GM19455 (cell line): ENCODE results near the gene MICB.
"Not testable (repeated sequence)": the region's sequence is repeated elsewhere in the genome, so short reads cannot be mapped to it uniquely, and the experiment has no call there.

ENCODE experiments used
- ATAC-seq: cut with Tn5 transposase; IDR thresholded peaks from one replicate; pipeline ENCODE4 v1.9.1; 2021; ENCODE audit not compliant: unreplicated experiment

The MICB gene

DNA sequence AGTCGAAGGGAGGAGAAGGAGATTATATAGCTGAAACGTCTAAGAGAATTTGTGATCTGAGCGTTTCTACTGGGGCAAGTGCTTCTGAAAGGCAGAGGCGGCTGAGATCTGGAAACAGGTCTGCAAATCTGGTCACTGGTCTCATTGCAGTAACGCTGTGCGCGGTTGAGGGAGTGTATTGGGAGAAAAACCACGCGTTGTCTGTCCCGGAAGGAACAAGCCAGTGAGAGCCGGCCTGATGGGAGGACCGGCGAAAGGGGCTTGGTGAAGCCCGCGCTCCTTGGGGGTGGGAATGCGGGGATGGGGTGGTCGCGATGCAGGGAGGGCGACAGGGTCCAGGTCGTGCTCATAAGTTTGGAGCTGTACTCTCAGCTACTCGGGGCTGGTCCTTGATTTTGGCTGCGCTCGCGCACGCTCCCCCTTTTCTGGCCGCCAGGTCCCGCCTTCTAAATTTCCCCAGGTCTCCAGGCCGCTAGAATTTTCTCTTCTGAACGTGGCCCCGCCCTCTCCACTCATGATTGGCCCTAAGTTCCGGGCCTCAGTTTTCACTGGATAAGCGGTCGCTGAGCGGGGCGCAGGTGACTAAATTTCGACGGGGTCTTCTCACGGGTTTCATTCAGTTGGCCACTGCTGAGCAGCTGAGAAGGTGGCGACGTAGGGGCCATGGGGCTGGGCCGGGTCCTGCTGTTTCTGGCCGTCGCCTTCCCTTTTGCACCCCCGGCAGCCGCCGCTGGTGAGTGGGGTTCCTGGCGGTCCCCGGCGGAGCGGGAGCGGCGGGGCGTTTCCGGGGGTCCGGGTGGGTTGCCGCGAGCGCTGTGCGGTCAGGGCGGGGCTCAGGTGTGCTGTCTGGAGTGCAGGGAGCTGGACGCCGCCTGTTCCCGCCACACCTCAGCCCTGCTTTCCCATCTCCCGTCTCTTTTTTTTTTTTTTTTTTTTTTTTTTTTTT is at the start of gene MICB:
MICB (plus strand) TSS at position 615 of the 946 bp plus-strand sequence; CDS start at position 664, 49 bp downstream.
- no peak for ATAC-seq

GRCh38 chr6:31450751-31451150 is 47.2 kb upstream of the MICB start:
- ATAC-seq = no peak

DNA sequence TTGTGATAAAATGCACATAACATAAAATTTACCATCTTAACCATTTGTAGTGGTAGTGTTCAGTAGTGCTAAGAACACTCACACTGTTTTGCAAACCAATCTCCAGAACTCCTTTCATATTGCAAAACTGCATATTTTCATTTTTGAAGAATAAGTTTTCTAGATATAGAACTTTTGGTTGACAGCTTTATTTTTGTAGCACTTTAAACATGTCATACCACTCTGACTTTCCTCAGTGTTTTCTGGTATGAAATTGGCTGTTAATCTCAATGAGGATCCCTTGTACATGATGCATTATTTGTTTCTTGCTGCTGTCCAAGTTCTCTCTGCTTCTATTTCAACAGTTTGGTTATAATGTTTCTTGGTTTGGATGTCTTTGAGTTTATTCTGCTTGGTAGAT is 45.1 kb upstream of the MICB start:
- no peak for ATAC-seq

- no peak for ATAC-seq
Observed at GRCh38 chr6:31453259-31453658, 44.7 kb upstream of the MICB start.

GRCh38 chr6:31459864-31460263 is 38.1 kb upstream of the MICB start:
- ATAC-seq = not testable (repeated sequence)

DNA sequence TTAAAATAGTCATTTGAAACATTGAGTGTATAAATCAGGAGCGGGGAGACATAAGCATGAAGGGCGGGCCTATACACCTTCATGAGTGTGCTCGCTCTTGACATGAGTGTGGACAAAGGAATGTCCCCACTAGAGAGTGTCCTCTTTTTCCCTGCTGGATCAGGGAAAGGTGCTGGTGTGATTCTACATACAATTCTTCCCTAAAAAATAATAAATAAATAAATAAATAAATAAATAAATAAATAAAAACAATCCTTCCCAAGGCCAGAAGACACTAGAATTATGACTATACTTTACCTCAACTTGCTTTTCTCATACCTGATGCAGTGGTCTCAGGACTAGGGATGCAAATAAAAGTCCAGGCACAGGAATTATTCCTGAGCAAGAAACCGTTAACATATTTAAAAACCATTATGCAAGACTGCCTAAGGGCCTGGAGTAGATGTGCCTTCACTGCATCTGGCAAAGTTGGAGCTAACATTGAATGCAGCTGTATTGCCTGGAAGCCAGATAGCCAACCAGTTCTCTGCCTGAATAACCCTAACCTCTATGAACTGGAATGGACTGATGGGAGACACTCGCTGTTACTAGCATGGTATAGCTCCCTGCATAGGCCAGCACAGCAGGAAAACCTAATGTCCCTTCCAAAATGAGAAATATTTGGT is 37.5 kb upstream of the MICB start:
- ATAC-seq = no peak

GRCh38 chr6:31462026-31462963 is 35.6 kb upstream of the MICB start:
- ATAC-seq = no peak

GRCh38 chr6:31462964-31463870 is 34.7 kb upstream of the MICB start:
- ATAC-seq = peak; percentile 93

DNA sequence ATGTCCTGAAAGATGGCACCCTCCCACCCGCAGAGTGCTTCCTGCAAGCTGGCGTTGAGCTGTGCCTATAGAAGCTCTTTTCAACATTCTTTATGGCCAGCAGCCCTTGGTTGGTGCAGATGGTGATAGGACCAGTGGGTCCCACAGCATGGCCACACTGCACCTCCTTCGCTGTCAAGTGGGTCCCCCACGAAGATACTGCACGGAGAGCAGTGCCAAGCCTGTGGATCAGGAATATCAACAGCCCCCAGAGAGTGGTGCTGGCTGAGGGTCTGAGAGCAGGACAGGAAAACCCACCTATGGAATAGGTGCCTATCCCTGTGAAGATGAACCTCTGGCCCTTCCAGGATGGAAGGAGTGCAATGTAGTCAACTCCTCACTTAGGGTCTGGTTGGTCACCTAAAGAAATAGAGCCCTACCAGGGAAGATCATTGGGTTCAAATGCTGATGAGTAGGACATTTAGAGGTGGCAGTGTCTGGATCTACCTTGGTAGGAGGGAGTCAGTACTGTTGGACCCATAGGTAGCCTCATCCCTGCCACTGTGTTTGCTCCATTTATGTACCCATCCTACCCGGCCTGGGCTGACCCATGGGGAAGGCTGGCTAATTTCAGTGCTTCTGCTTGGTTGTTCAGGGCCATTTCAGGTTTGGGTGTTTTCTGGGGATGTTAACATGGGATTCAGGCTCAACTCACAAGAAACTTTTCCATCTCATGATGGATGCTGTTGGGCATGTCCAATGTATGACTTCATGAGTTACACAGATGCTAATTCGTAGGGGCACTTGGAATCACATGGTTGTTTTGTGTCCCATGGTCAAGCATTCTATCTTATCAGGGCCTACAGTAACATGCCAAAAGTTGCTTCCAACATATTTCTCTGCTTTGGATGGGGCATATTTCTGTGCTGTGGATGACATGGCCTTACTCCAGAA is 33.4 kb upstream of the MICB start:
- ATAC-seq = no peak

- ATAC-seq = no peak
Observed at GRCh38 chr6:31465185-31465536, 32.8 kb upstream of the MICB start.

- ATAC-seq = no peak
Observed at GRCh38 chr6:31465718-31466117, 32.2 kb upstream of the MICB start.

GRCh38 chr6:31466466-31466865 is 31.5 kb upstream of the MICB start:
- ATAC-seq = no peak

GRCh38 chr6:31467151-31467550 is 30.8 kb upstream of the MICB start:
- no peak for ATAC-seq

- no peak for ATAC-seq
Observed at GRCh38 chr6:31468311-31468710, 29.6 kb upstream of the MICB start.

- ATAC-seq = no peak
Observed at GRCh38 chr6:31470801-31471200, 27.1 kb upstream of the MICB start.

GRCh38 chr6:31471711-31472110 is 26.2 kb upstream of the MICB start:
- no peak for ATAC-seq

DNA sequence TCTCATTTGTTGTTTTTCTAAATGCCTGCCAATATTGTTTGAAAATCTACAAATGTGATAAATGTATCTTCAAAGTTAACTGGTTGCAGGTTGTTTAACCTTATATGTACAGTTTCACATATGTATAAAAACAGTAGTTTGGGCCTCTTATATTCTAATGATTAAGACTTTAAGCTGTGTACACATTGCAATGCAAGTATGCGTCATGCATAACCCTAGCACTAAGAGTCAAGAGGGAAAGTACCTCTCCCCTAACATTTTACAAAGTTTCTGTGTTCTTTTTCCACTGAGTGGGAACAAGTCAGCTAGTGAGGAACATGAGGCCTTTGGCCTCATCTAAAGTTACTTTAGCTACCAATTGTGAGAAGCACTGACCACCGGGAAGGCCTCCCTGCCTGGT is 25.7 kb upstream of the MICB start:
- ATAC-seq = no peak

- no peak for ATAC-seq
Observed at GRCh38 chr6:31473244-31473643, 24.7 kb upstream of the MICB start.
